ENCODE results near the gene YY1. TPM values are rescaled to one million over a fixed set of nuclear protein-coding genes. Genes with fewer than 3 reads are reported as not detected.
A peak's percentile ranks its signal among the peaks of the same experiment; 100 is the strongest.

The YY1 gene
- total and polyA plus RNA-seq, 4 experiments from 2014 or later: 8.9 to 90.3 (median 54.5) TPM

- Histone ChIP-seq H3K9me3 (ENCODE audit: control insufficient read depth in 1 of 2, low read length in 2 of 2) (no peaks in the 10 kb centered on the region), H3K4me3 (ENCODE audit: low read length in 2 of 2) (no peak overlapping the region), H3K4me1 (ENCODE audit: insufficient read depth, low read length) (no peaks in the 10 kb centered on the region), H3K36me3 (ENCODE audit: insufficient read depth, low read length) (no peaks in the 10 kb centered on the region), H3K27me3 (ENCODE audit: insufficient read depth, low read length) (no peaks in the 10 kb centered on the region), H3K27ac (ENCODE audit: low read depth, low read length) (no peak overlapping the region)
- no peak for DNase-seq
- intact Hi-C loops (cut with micrococcal nuclease): no loop called here
- Mint-ChIP-seq H3K4me1 (no peaks in the 10 kb centered on the region), H3K36me3 (no peaks in the 10 kb centered on the region), H3K27ac (peak overlapping the region in 1 of 7 donors; percentile 19), H3K9me3 (no peaks in the 10 kb centered on the region), H3K27me3 (no peaks in the 10 kb centered on the region), H3K4me3 (no peak overlapping the region)
- ChIA-PET CTCF (ENCODE audit: partially characterized antibody) (no interaction called here), POLR2A (ENCODE audit: partially characterized antibody) (no interaction called here)
Measured at GRCh38 chr14:100298551-100299237, 59.8 kb downstream of the YY1 start.

GRCh38 chr14:100299238-100299560 lies 60.3 kb downstream of the YY1 start:
- CTCF ChIA-PET (ENCODE audit: partially characterized antibody): no interaction called here
- no peaks in the 10 kb centered on the region for H3K4me1 Mint-ChIP-seq
- intact Hi-C loops (cut with micrococcal nuclease): no loop called here
- DNase-seq: no peak
- H3K27me3 Mint-ChIP-seq: no peaks in the 10 kb centered on the region
- Histone ChIP-seq H3K4me1 (ENCODE audit: insufficient read depth, low read length) (no peaks in the 10 kb centered on the region), H3K4me3 (ENCODE audit: low read length in 2 of 2) (no peak overlapping the region), H3K27ac (ENCODE audit: low read depth, low read length) (no peak overlapping the region), H3K36me3 (ENCODE audit: insufficient read depth, low read length) (no peaks in the 10 kb centered on the region), H3K27me3 (ENCODE audit: insufficient read depth, low read length) (no peaks in the 10 kb centered on the region), H3K9me3 (ENCODE audit: control insufficient read depth in 1 of 2, low read length in 2 of 2) (no peaks in the 10 kb centered on the region)
- no peak overlapping the region for H3K27ac Mint-ChIP-seq
- no peaks in the 10 kb centered on the region for H3K36me3 Mint-ChIP-seq
- H3K4me3 Mint-ChIP-seq: no peak overlapping the region
- no peaks in the 10 kb centered on the region for H3K9me3 Mint-ChIP-seq
- POLR2A ChIA-PET (ENCODE audit: partially characterized antibody): no interaction called here

GRCh38 chr14:100302616-100303015 lies 63.7 kb downstream of the YY1 start:
- Mint-ChIP-seq H3K4me3 (no peak overlapping the region), H3K27me3 (no peaks in the 10 kb centered on the region), H3K9me3 (no peaks in the 10 kb centered on the region), H3K36me3 (peaks cover 0 to 2% of the 10 kb centered on the region in 2 donors), H3K27ac (peak overlapping the region in 1 of 7 donors; percentile 19), H3K4me1 (peaks cover 5 to 13% (median 9%) of the 10 kb centered on the region in 4 donors)
- ChIA-PET CTCF (ENCODE audit: partially characterized antibody) (interaction anchor here (0.7 kb wide), 1 partner anchor 99 kb away, joined by 3 read pairs; no protein-coding TSS in a partner anchor), POLR2A (ENCODE audit: partially characterized antibody) (no interaction called here)
- no peak for DNase-seq
- H3K36me3 ChIP-seq (ENCODE audit: insufficient read depth, low read length): no peaks in the 10 kb centered on the region
- intact Hi-C loops (cut with micrococcal nuclease): no loop called here
- H3K4me3 ChIP-seq (ENCODE audit: low read length in 2 of 2): no peak overlapping the region
- no peaks in the 10 kb centered on the region for H3K27me3 ChIP-seq (ENCODE audit: insufficient read depth, low read length)
- no peak overlapping the region for H3K27ac ChIP-seq (ENCODE audit: low read depth, low read length)
- peaks cover 10% of the 10 kb centered on the region for H3K4me1 ChIP-seq (ENCODE audit: insufficient read depth, low read length)
- no peaks in the 10 kb centered on the region for H3K9me3 ChIP-seq (ENCODE audit: control insufficient read depth in 1 of 2, low read length in 2 of 2)

GRCh38 chr14:100303179-100303578 lies 64.2 kb downstream of the YY1 start:
- Histone ChIP-seq H3K36me3 (ENCODE audit: insufficient read depth, low read length) (no peaks in the 10 kb centered on the region), H3K9me3 (ENCODE audit: control insufficient read depth in 1 of 2, low read length in 2 of 2) (no peaks in the 10 kb centered on the region), H3K27me3 (ENCODE audit: insufficient read depth, low read length) (no peaks in the 10 kb centered on the region), H3K27ac (ENCODE audit: low read depth, low read length) (no peak overlapping the region), H3K4me1 (ENCODE audit: insufficient read depth, low read length) (peaks cover 10% of the 10 kb centered on the region), H3K4me3 (ENCODE audit: low read length in 2 of 2) (no peak overlapping the region)
- Mint-ChIP-seq H3K4me1 (peaks cover 5 to 13% (median 9%) of the 10 kb centered on the region in 4 donors), H3K36me3 (peaks cover 0 to 2% of the 10 kb centered on the region in 2 donors), H3K9me3 (no peaks in the 10 kb centered on the region), H3K27me3 (no peaks in the 10 kb centered on the region), H3K27ac (peak overlapping the region in 1 of 7 donors; percentile 19), H3K4me3 (no peak overlapping the region)
- intact Hi-C loops (cut with micrococcal nuclease): no loop called here
- DNase-seq: no peak
- ChIA-PET POLR2A (ENCODE audit: partially characterized antibody) (no interaction called here), CTCF (ENCODE audit: partially characterized antibody) (interaction anchor here (0.7 kb wide), 1 partner anchor 100 kb away, joined by 3 read pairs; no protein-coding TSS in a partner anchor)

GRCh38 chr14:100303925-100304324 lies 65.0 kb downstream of the YY1 start:
- H3K27ac ChIP-seq (ENCODE audit: low read depth, low read length): no peak overlapping the region
- H3K27ac Mint-ChIP-seq: no peak overlapping the region
- H3K4me3 ChIP-seq (ENCODE audit: low read length in 2 of 2): no peak overlapping the region
- H3K36me3 ChIP-seq (ENCODE audit: insufficient read depth, low read length): no peaks in the 10 kb centered on the region
- H3K4me3 Mint-ChIP-seq: no peak overlapping the region
- no peaks in the 10 kb centered on the region for H3K9me3 Mint-ChIP-seq
- H3K9me3 ChIP-seq (ENCODE audit: control insufficient read depth in 1 of 2, low read length in 2 of 2): no peaks in the 10 kb centered on the region
- H3K27me3 ChIP-seq (ENCODE audit: insufficient read depth, low read length): no peaks in the 10 kb centered on the region
- no peak for DNase-seq
- intact Hi-C loops (cut with micrococcal nuclease): no loop called here
- H3K27me3 Mint-ChIP-seq: no peaks in the 10 kb centered on the region
- ChIA-PET CTCF (ENCODE audit: partially characterized antibody) (no interaction called here), POLR2A (ENCODE audit: partially characterized antibody) (no interaction called here)
- peaks cover 5 to 13% (median 9%) of the 10 kb centered on the region in 4 donors for H3K4me1 Mint-ChIP-seq
- H3K4me1 ChIP-seq (ENCODE audit: insufficient read depth, low read length): peaks cover 10% of the 10 kb centered on the region
- peaks cover 0 to 2% of the 10 kb centered on the region in 2 donors for H3K36me3 Mint-ChIP-seq

GRCh38 chr14:100304825-100305323 lies 65.9 kb downstream of the YY1 start:
- POLR2A ChIA-PET (ENCODE audit: partially characterized antibody): no interaction called here

GRCh38 chr14:100305324-100306100 lies 66.6 kb downstream of the YY1 start:
- H3K4me3 ChIP-seq (ENCODE audit: low read length in 2 of 2): peak overlapping the region; percentile 42 to 60
- Mint-ChIP-seq H3K27ac (peak overlapping the region in 4 of 7 donors; percentile 60 to 93 (median 75)), H3K9me3 (no peaks in the 10 kb centered on the region), H3K4me3 (peak overlapping the region; percentile 79 to 90 (median 84)), H3K27me3 (no peaks in the 10 kb centered on the region), H3K4me1 (peaks cover 5 to 13% (median 9%) of the 10 kb centered on the region in 4 donors), H3K36me3 (peaks cover 0 to 2% of the 10 kb centered on the region in 2 donors)
- DNase-seq: peak in 4 of 5 donors; percentile 14 to 53 (median 28)
- peak overlapping the region; percentile 46 for H3K27ac ChIP-seq (ENCODE audit: low read depth, low read length)
- intact Hi-C loops (cut with micrococcal nuclease): loop anchor here (1.0 to 2.0 kb wide), 2 partner anchors 21 to 71 kb away; partner anchors contain the start of gene WDR25
- CTCF ChIA-PET (ENCODE audit: partially characterized antibody): interaction anchor here (0.9 kb wide), 1 partner anchor 81 kb away, joined by 3 read pairs; no protein-coding TSS in a partner anchor
- no peaks in the 10 kb centered on the region for H3K27me3 ChIP-seq (ENCODE audit: insufficient read depth, low read length)
- no peaks in the 10 kb centered on the region for H3K9me3 ChIP-seq (ENCODE audit: control insufficient read depth in 1 of 2, low read length in 2 of 2)
- POLR2A ChIA-PET (ENCODE audit: partially characterized antibody): no interaction called here
- H3K4me1 ChIP-seq (ENCODE audit: insufficient read depth, low read length): peaks cover 10% of the 10 kb centered on the region
- H3K36me3 ChIP-seq (ENCODE audit: insufficient read depth, low read length): no peaks in the 10 kb centered on the region

More at GRCh38 chr14:100304825-100305323, 65.9 kb downstream of the YY1 start:
- peak overlapping the region in 6 of 7 donors; percentile 35 to 93 (median 67) for H3K27ac Mint-ChIP-seq
- Histone ChIP-seq H3K9me3 (ENCODE audit: control insufficient read depth in 1 of 2, low read length in 2 of 2) (no peaks in the 10 kb centered on the region), H3K36me3 (ENCODE audit: insufficient read depth, low read length) (no peaks in the 10 kb centered on the region), H3K4me1 (ENCODE audit: insufficient read depth, low read length) (peaks cover 10% of the 10 kb centered on the region), H3K4me3 (ENCODE audit: low read length in 2 of 2) (peak overlapping the region; percentile 42 to 60), H3K27me3 (ENCODE audit: insufficient read depth, low read length) (no peaks in the 10 kb centered on the region), H3K27ac (ENCODE audit: low read depth, low read length) (no peak overlapping the region)
- CTCF ChIA-PET (ENCODE audit: partially characterized antibody): interaction anchor here (0.9 kb wide), 1 partner anchor 82 kb away, joined by 3 read pairs; no protein-coding TSS in a partner anchor
- intact Hi-C loops (cut with micrococcal nuclease): no loop called here
- H3K9me3 Mint-ChIP-seq: no peaks in the 10 kb centered on the region
- peaks cover 5 to 13% (median 9%) of the 10 kb centered on the region in 4 donors for H3K4me1 Mint-ChIP-seq
- peak overlapping the region; percentile 79 to 90 (median 84) for H3K4me3 Mint-ChIP-seq
- DNase-seq: peak in 1 of 5 donors; percentile 38
- H3K27me3 Mint-ChIP-seq: no peaks in the 10 kb centered on the region
- H3K36me3 Mint-ChIP-seq: peaks cover 0 to 2% of the 10 kb centered on the region in 2 donors

Measured in CD4-positive, alpha-beta memory T cell (primary cell).